GM19372 (cell line): ENCODE data around the gene ACD.

Experiments
- ATAC-seq: cut with Tn5 transposase; IDR thresholded peaks from one replicate; pipeline ENCODE4 v1.9.1; 2021; ENCODE audit warnings: mild to moderate bottlenecking, low read depth, moderate library complexity; ENCODE audit not compliant: unreplicated experiment

Gene ACD

DNA sequence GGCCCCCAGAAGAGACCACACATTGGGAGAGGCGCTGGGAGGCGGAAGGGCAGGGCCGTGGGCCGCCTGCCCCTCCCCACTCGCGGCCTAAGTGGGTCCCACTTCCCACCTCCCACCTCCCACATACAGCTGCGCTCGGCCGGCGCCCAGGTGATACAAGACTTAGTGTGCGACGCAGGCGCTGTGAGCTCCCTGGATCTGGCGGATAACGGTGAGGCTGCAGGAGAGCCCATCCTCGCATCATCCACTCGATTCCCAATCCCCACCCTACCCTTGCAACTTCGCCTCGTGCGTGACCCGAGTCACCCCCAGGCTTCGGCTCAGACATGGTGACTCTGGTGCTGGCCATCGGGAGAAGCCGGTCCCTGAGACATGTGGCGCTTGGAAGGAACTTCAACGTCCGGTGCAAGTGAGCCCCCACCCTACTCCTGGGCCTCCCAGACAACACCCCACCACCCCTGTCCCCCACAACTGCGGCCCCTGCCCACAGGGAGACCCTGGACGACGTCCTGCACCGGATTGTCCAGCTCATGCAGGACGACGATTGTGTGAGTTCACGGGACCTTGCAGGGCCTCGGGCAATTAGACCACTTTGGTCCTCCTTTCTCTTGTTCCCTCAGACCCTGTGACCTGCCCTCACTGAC is 11.2 kb downstream of the ACD start:
- no peak for ATAC-seq

DNA sequence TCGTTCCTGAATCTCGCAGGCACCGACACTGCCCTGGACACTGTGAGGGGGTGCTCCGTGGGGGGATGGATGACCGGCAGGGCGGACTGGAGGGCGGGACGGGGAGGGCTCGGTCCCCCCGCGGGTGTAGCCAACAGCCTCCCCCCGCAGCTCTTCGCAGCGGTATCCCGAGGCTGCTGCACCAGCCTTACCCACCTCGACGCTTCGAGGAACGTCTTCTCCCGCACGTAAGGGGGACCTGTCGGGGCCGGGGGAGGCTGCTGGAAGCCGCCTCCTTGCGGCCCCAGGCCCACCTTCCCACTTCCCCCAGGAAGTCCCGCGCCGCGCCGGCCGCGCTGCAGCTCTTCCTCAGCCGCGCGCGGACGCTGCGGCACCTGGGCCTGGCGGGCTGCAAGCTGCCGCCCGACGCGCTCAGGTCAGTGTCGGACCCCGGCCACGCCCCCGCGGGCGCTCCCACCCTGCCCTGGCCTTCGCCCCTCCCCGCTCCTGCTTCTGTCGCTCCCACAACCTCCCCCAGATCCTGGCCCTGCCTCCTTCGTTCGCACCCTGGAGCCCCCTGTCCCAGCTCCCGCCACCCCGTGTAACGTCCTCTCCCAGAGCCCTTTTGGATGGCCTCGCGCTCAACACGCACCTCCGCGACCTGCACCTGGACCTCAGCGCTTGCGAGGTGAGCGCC is 11.8 kb downstream of the ACD start:
- no peak for ATAC-seq

DNA sequence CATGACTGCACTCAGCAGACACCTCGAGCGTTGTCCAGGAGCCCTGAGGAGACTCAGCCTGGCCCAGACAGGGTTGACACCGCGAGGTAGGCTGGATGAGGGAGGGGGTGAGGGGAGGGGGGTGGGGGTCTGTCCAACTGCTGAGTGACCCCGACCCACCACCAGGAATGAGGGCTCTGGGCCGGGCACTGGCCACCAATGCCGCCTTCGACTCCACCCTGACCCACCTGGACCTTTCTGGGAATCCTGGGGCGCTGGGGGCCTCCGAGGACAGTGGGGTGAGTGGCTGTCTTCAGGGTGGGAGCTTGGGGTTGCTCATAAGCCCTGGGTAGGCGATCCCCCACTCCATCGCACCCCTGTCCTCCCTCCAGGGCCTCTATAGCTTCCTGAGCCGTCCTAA is 12.4 kb downstream of the ACD start:
- ATAC-seq: no peak

DNA sequence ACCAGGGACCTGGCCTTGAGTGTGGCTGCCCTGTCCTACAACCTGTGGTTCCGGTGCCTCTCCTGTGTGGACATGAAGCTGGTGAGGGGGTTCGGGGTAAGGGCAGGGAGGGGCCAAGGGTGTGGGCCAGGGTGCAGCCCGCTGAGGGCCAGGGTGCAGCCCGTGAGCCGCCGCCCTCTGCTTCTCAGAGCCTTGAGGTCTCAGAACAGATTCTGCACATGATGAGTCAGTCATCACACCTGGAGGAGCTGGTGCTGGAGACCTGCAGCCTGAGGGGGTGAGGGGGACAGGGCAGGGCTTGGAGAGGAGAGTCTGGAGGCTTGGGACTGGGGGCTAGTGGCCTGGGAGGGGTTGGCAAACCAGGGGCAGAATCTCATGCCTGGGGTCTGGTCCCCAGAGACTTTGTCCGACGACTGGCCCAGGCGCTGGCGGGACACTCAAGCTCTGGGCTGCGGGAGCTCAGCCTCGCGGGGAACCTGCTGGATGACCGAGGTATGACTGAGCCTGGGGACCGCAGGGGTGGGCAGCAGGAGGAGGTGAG is 12.9 kb downstream of the ACD start:
- ATAC-seq: no peak

DNA sequence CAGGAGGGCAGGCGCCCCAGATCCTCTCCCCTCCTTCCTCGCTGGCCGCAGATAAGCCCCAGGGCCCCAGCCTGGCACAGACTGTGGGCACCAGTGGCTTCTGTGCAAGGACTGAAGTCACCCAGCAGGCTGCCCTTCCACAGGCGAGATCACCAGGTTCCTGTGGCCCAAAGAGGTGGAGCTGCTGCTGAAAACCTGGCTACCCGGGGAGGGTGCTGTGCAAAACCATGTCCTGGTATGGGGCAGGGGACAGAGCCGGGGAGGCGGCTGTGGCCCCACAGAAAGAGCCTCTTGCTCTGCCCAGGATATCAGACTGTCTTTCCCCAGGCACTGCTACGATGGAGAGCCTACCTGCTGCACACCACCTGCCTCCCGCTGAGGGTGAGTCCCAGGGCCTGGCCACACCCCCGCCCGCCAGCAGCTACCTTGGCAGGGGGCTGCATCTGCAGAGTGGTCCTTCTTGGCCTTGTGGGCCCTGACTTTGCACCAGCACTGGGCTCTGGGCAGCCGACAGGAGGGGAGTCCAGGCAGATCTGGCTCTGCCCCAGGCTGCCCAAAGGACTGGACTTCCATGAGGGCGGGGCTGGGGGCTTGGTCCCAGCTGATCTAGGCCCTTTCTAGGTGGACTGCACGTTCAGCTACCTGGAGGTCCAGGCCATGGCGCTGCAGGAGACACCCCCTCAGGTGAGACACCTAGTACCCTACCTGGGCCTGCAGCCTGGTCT is 14.5 kb downstream of the ACD start:
- ATAC-seq: no peak

DNA sequence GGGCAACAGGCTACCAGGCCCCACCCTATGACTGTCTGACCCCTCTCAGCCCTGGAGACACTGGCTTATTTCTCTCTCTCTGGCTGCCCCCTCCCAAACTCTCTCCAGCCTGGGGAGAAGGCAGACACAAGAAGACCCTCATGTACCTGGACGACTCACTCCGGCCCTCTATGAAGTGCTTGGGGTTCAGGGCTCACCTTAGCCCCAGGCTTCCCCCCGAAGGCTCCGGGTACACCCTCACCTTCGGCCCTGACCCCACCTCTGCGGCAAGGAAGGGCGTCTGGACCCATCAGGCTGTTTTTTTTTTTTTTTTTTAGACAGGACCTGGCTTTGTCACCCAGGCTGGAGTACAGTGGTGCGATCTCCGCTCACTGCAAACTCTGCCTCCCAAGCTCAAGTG is 16.0 kb downstream of the ACD start:
- ATAC-seq: no peak

DNA sequence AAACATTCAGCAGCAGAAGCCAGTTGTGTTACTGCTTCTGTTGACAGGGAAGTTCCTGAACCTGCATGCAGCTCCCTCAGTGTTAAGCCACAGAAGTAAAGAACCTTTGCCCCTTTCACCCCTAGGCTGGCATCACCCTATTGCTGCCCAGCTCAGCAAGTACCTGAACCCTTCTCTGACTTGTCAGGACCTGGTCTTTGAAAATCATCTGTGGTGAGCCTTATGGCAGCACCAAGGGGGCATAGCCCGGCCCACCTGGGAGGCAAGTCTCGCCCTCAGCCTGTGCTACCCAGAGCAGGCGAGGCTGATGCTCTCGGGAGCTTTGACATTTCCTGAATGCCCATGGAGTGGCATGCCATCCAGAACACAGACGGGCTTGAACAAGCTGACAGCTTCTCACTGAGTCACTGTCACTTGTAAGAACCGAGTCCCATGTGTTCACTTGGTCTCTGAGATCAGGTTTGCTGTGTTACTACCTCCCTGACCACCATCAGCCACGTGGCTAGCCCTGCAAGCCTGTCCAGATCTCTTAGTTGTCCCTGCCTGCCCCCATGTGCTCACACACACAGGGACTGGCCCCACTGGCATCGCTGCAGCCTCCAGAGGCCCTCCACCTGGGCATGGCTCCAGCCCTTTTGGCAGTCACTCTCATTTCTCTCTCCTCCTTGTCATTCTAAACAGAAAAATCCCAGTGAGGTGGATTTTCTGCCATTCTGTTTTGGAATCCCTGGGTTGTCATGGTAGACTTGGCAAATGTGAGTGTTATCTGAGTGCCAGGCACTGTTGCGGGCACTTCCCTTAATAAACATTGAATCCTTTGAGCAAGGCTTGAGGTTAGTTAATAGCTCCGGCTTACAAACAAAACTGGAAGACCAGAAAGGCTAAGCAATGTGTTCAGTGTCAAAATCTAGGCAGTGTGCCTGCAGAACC is 18.0 kb downstream of the ACD start:
- ATAC-seq: no peak

DNA sequence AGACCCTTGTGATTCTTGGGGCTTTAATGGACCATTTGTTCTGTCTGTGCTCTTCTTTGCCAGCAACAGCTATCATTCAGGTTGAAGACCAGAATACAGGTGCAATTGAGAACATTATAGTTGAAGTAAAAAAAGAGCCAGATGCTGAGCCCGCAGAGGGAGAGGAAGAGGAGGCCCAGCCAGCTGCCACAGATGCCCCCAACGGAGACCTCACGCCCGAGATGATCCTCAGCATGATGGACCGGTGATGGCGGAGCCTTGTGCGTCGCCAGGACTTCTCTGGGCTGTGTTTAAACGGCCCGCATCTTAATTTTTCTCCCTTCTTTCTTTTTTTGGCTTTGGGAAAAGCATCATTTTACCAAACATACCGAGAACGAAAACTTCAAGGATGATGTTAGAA is 22.4 kb downstream of the ACD start:
- no peak for ATAC-seq

DNA sequence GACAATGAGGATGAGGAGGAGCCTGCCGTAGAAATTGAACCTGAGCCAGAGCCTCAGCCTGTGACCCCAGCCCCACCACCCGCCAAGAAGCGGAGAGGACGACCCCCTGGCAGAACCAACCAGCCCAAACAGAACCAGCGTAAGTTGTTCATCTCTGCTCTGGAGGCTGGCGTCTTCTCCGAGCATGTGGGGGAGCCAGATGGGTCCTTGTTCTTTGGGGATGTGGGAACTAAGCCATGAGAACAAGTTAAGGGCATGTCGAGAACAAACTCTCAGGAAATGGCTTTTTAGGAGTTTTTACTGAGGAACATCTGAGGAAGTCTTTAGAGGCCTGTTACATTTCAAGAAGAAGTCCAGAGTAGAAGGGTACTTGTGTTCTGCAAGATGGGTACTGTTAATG is 23.3 kb downstream of the ACD start:
- ATAC-seq: no peak

DNA sequence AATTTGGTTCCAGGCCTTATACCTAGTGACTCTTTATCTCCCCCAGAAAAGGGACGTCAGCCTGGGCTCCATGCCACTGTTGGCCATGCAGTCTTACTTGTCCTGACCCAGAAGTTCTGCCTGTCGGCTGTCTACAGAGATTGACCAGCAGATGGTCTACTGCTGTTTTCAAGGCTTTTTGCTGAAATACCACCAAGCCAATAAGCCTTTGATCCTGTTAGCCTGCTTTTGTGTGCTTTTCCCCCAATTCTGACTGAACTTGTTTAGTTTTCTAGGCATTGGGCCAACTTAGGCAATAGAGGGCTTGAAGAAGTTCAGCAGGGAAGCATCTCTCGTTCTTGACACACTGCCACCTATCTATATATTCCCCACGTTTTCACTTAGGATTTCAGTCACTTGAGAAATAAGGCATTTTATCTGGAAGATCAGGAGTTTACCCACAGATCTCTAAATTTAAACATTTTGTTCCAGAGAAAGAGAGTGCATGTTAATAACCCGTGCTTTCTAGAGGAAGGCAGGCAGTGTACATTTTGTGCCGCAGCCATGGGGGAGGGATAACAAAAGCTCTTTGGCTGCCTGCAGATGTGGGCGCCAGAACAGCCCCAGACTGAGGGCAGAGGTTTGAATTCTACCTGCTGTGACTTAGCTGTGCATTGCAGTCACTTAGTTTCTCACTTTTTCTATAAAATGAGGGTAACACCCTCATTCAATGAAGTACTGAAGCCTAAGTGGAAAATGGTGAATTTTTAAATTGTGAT is 27.5 kb downstream of the ACD start:
- ATAC-seq: no peak

DNA sequence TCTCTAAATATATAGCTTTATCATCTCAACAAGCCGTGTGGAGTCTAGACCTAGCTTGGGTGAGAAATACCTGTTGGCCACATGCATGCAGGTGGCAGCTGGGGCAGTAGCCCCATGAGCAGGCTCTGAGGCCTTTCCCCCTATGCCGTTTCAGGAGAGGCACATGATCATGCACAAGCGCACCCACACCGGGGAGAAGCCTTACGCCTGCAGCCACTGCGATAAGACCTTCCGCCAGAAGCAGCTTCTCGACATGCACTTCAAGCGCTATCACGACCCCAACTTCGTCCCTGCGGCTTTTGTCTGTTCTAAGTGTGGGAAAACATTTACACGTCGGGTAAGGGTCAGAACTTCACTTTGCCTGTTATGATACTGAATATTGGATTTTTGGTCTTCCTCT is 31.8 kb downstream of the ACD start:
- ATAC-seq: no peak

DNA sequence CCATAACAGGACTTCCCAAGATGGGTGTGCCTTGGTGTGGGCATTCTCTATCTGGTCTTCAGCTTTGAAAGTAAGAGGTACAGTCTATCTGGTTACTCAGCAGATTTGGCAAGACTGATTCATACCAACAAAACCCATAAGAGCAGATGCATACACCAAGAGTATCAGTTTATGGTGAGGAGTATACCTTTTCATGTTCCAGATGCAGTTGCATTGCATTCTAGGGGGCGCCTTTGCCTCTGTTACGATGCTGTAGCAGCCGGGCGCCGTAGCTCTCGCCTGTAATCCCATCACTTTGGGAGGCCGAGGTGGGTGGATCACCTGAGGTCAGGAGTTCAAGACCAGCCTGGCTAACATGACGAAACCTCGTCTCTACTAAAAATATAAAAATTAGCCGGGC is 46.3 kb downstream of the ACD start:
- no peak for ATAC-seq

DNA sequence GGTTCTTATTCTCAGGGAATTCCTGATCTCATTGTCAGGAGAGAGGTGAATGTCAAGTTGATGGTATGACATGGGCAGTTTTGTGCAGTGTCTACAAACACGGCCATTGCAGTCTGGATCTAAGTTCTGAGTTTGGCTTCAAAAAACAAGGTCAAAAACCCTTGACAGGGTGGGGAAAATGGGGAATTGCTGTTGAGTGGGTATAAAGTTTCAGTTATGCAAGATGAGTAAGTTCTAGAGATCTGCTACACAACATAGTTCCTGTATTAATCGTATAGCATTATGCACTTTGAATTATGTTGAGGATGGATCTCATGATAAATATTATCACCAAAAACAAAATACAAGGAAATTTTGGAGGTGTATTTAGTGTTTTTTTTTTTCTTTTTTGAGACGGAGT is 51.7 kb downstream of the ACD start:
- ATAC-seq: no peak
